CD4-positive, alpha-beta T cell treated with Interleukin-6 for 4 hours (primary cell): Measurements from ENCODE around the gene EPX.
"Not testable (repeated sequence)": the region's sequence is repeated elsewhere in the genome, so short reads cannot be mapped to it uniquely, and the experiment has no call there.

Experiments used
- DNase-seq: peaks from one replicate; pipeline ENCODE4 v3.0.0-alpha.2; 2020; ENCODE audit warnings: mixed read lengths

Gene EPX

GRCh38 chr17:58192612-58193011 lies at the start of gene EPX:
TSS of gene EPX (plus strand) at chr17:58192726. CDS start at chr17:58192847, 121 bp downstream.
- no peak for DNase-seq

- not testable (repeated sequence) for DNase-seq
These were observed 49.2 kb upstream of the EPX start for GRCh38 chr17:58143335-58143734.

GRCh38 chr17:58144801-58145200 lies 47.7 kb upstream of the EPX start:
- no peak for DNase-seq

GRCh38 chr17:58147930-58148434 lies 44.5 kb upstream of the EPX start, which contains the start of gene OR4D1:
TSS of gene OR4D1 (plus strand) at chr17:58148384. CDS start at chr17:58155154, 6,770 bp downstream.
- no peak for DNase-seq

GRCh38 chr17:58148609-58149008 lies 43.9 kb upstream of the EPX start:
- DNase-seq = no peak

GRCh38 chr17:58150394-58150793 lies 42.1 kb upstream of the EPX start:
- no peak for DNase-seq

- DNase-seq = peak; percentile 78
These were observed 39.5 kb upstream of the EPX start for GRCh38 chr17:58153046-58153445.

GRCh38 chr17:58153671-58154070 lies 38.9 kb upstream of the EPX start:
- no peak for DNase-seq

- DNase-seq = peak; percentile 65
These were observed 35.4 kb upstream of the EPX start for GRCh38 chr17:58156839-58157803.

- no peak for DNase-seq
These were observed 34.3 kb upstream of the EPX start for GRCh38 chr17:58158181-58158580.

GRCh38 chr17:58161566-58161965 lies 31.0 kb upstream of the EPX start:
- no peak for DNase-seq

- no peak for DNase-seq
These were observed 26.5 kb upstream of the EPX start for GRCh38 chr17:58165981-58166380.

- DNase-seq = no peak
These were observed 25.8 kb upstream of the EPX start, which contains the start of gene OR4D2 for GRCh38 chr17:58166682-58167081. TSS of gene OR4D2 (plus strand) at chr17:58166982. CDS start at chr17:58169656, 2,674 bp downstream.

- no peak for DNase-seq
These were observed 21.9 kb upstream of the EPX start for GRCh38 chr17:58170622-58171021.

- peak; percentile 63 for DNase-seq
These were observed 20.0 kb upstream of the EPX start for GRCh38 chr17:58172369-58173071.

- DNase-seq = no peak
These were observed 17.7 kb upstream of the EPX start for GRCh38 chr17:58174871-58175270.

- no peak for DNase-seq
These were observed 16.3 kb upstream of the EPX start for GRCh38 chr17:58176200-58176599.

GRCh38 chr17:58181796-58182195 lies 10.7 kb upstream of the EPX start:
- no peak for DNase-seq

GRCh38 chr17:58183514-58183913 lies 9.0 kb upstream of the EPX start:
- DNase-seq = no peak

GRCh38 chr17:58184308-58184985 lies 8.1 kb upstream of the EPX start:
- DNase-seq = no peak

- DNase-seq = no peak
These were observed 7.4 kb upstream of the EPX start for GRCh38 chr17:58184986-58185761.

GRCh38 chr17:58186591-58186990 lies 5.9 kb upstream of the EPX start:
- DNase-seq = no peak
